PC-3 (cell line): ENCODE measurements around the gene SLC7A6OS. TPM values are rescaled to one million over a fixed set of nuclear protein-coding genes. Genes with fewer than 3 reads are reported as not detected.

Experiments used
- ATAC-seq: fragments of 200-7000 bp; cut with Tn5 transposase; 2 replicates; pipeline ENCODE4 v1.9.1; 2020; ENCODE audit warnings: mild to moderate bottlenecking, moderate library complexity
- BruUV-seq: library from RNA; stranded (reverse); fragments of 400-500 nt; replicated peaks from 2 replicates; lab custom pipeline; 2021; lab: Mats Ljungman, UMichigan
- CTCF ChIA-PET: fragments of 300-600 bp; sonication (Branson Sonifier 250); formaldehyde crosslinking; loops from one replicate; lab custom pipeline; 2022; ENCODE audit warnings: antibody characterized with exemption; lab: Charles Lee
- POLR2A ChIA-PET: fragments of 300-600 bp; sonication (Branson Sonifier 250); formaldehyde crosslinking; loops from one replicate; lab custom pipeline; 2022; ENCODE audit warnings: antibody characterized with exemption; ENCODE audit not compliant: unreplicated experiment; lab: Charles Lee
- DNase-seq: peaks from one replicate; pipeline ENCODE4 v3.0.0-alpha.2; 2015
- H2AFZ ChIP-seq: fragments of 300-600 bp; sonication (generic); 2 replicates; pipeline ENCODE4 v1.6.0; 2016; ENCODE audit warnings: antibody characterized with exemption, low read length
- H3F3A ChIP-seq: fragments of 300-600 bp; sonication (generic); one replicate; pipeline ENCODE4 v1.6.0; 2017; ENCODE audit warnings: antibody characterized with exemption, low read length, control low read depth, mild to moderate bottlenecking; ENCODE audit not compliant: unreplicated experiment
- H3K27ac ChIP-seq: fragments of 300-600 bp; sonication (generic); 2 replicates; pipeline ENCODE4 v1.5.1; 2016; ENCODE audit warnings: mild to moderate bottlenecking, low read length
- H3K27me3 ChIP-seq: fragments of 300-600 bp; sonication (generic); 2 replicates; pipeline ENCODE4 v1.6.1; 2016; ENCODE audit warnings: low read length, mixed read lengths
- H3K36me3 ChIP-seq: fragments of 300-600 bp; sonication (generic); 2 replicates; pipeline ENCODE4 v1.6.1; 2016; ENCODE audit warnings: low read depth, mixed run types, low read length, mixed read lengths
- H3K4me1 ChIP-seq: fragments of 300-600 bp; sonication (generic); 2 replicates; pipeline ENCODE4 v1.5.1; 2016; ENCODE audit warnings: low read length; ENCODE audit not compliant: insufficient read depth
- H3K4me2 ChIP-seq: fragments of 300-600 bp; sonication (generic); 2 replicates; pipeline ENCODE4 v1.6.0; 2016; ENCODE audit warnings: low read length
- H3K4me3 ChIP-seq: fragments of 300-600 bp; sonication (generic); 2 replicates; pipeline ENCODE4 v1.5.1; 2016; ENCODE audit warnings: mild to moderate bottlenecking, low read length, mixed read lengths
- H3K79me2 ChIP-seq: fragments of 300-600 bp; sonication (generic); 2 replicates; pipeline ENCODE4 v1.6.1; 2017; ENCODE audit warnings: low read length, mixed read lengths
- H3K9ac ChIP-seq: fragments of 300-600 bp; sonication (generic); 2 replicates; pipeline ENCODE4 v1.6.0; 2016; ENCODE audit warnings: mild to moderate bottlenecking, low read length
- H3K9me2 ChIP-seq: fragments of 300-600 bp; sonication (generic); replicated peaks from 2 replicates; pipeline ENCODE4 v1.6.1; 2016; ENCODE audit warnings: mixed run types, low read length, mixed read lengths
- H3K9me3 ChIP-seq: fragments of 300-600 bp; sonication (generic); 2 replicates; pipeline ENCODE4 v1.6.1; 2016; ENCODE audit warnings: low read length, mixed read lengths
- H4K20me1 ChIP-seq: fragments of 300-600 bp; sonication (generic); 2 replicates; pipeline ENCODE4 v1.6.1; 2016; ENCODE audit warnings: low read length, mixed read lengths
- CTCF ChIP-seq: fragments of 300-600 bp; sonication (generic); conservative IDR thresholded peaks from 2 replicates; pipeline ENCODE4 v1.5.1; 2017; ENCODE audit warnings: antibody characterized with exemption, low read depth, mild to moderate bottlenecking, low read length
- EZH2 ChIP-seq: fragments of 300-600 bp; sonication (generic); IDR thresholded peaks from one replicate; pipeline ENCODE4 v1.6.1; 2017; ENCODE audit warnings: antibody characterized with exemption, mild to moderate bottlenecking, low read length; ENCODE audit not compliant: unreplicated experiment
- EZH2phosphoT487 ChIP-seq: fragments of 300-600 bp; sonication (generic); IDR thresholded peaks from 2 replicates; pipeline ENCODE4 v1.6.1; 2018; ENCODE audit warnings: mild to moderate bottlenecking, antibody characterized with exemption, low read length, borderline replicate concordance
- intact Hi-C: fragments of 100-400 bp; cut with micrococcal nuclease; formaldehyde crosslinking; loops from 2 replicates; pipeline ENCODE4 v1.9.0; 2023
- total RNA-seq: library from RNA; depleted of rRNA; stranded (reverse); fragments of >200 nt; gene quantifications from 2 replicates; pipeline ENCODE4 v1.2.3, GENCODE V29; 2014

Gene SLC7A6OS
- total RNA-seq, 1 experiment from 2014 or later = 12.6 TPM

- Histone ChIP-seq H3K4me2 (no peak overlapping the region), H3K27me3 (no peaks in the 10 kb centered on the region), H3K9ac (no peak overlapping the region), H3K4me3 (no peak overlapping the region), H3F3A (no peaks in the 10 kb centered on the region), H4K20me1 (no peaks in the 10 kb centered on the region), H3K27ac (no peak overlapping the region), H3K36me3 (peaks cover 6% of the 10 kb centered on the region; the same call in 1 of the 2 replicates), H3K79me2 (no peaks in the 10 kb centered on the region), H3K9me3 (no peaks in the 10 kb centered on the region), H2AFZ (no peak overlapping the region), H3K4me1 (no peaks in the 10 kb centered on the region), H3K9me2 (no peaks in the 10 kb centered on the region)
- ChIA-PET POLR2A (interaction anchor here (0.6 kb wide), 2 partner anchors 329 to 1301 kb away, joined by 3 to 5 read pairs; no protein-coding TSS in a partner anchor), CTCF (no interaction called here)
- ATAC-seq (no peak), DNase-seq (no peak)
- intact Hi-C loops = loop anchor here (1.0 kb wide), 3 partner anchors 68 to 92 kb away; no protein-coding TSS in a partner anchor
- TF ChIP-seq EZH2 (no peak), EZH2phosphoT487 (no peak), CTCF (no peak)
- no TSS peak for BruUV-seq
Measured at GRCh38 chr16:68328860-68329390, 18.2 kb upstream of the SLC7A6OS start.

- H3K4me2 ChIP-seq = no peak overlapping the region
- no peak overlapping the region for H3K4me3 ChIP-seq
- H3K36me3 ChIP-seq = peaks cover 10% of the 10 kb centered on the region; the same call in 1 of the 2 replicates
- H3K27ac ChIP-seq = no peak overlapping the region
- H3K27me3 ChIP-seq = no peaks in the 10 kb centered on the region
- no peaks in the 10 kb centered on the region for H3F3A ChIP-seq
- no peak for TF ChIP-seq EZH2
- peak; percentile 80 for TF ChIP-seq CTCF
- TF ChIP-seq EZH2phosphoT487 = no peak
- H2AFZ ChIP-seq = no peak overlapping the region
- no peaks in the 10 kb centered on the region for H4K20me1 ChIP-seq
- ChIA-PET POLR2A (interaction anchor here (0.6 kb wide), 2 partner anchors 330 to 1300 kb away, joined by 3 to 5 read pairs; no protein-coding TSS in a partner anchor), CTCF (interaction anchor here (0.6 kb wide), 1 partner anchor 18 kb away, joined by 11 read pairs; the partner anchor contains the start of gene SLC7A6OS)
- no peaks in the 10 kb centered on the region for H3K9me2 ChIP-seq
- intact Hi-C loops = loop anchor here (1.0 kb wide), 3 partner anchors 67 to 91 kb away; no protein-coding TSS in a partner anchor
- H3K79me2 ChIP-seq = no peaks in the 10 kb centered on the region
- no peaks in the 10 kb centered on the region for H3K9me3 ChIP-seq
- H3K9ac ChIP-seq = no peak overlapping the region
- no TSS peak for BruUV-seq
- ATAC-seq = peak; percentile 95
- DNase-seq = peak; percentile 83
- H3K4me1 ChIP-seq = no peaks in the 10 kb centered on the region
Measured at GRCh38 chr16:68328151-68328859, 17.6 kb upstream of the SLC7A6OS start.
